ENCODE data around the gene SLC4A5. TPM values are rescaled to one million over a fixed set of nuclear protein-coding genes. Genes with fewer than 3 reads are reported as not detected.
A peak's percentile ranks its signal among the peaks of the same experiment; 100 is the strongest.

Gene SLC4A5
- polyA plus RNA-seq, 1 of the 3 experiments (the other 2 are of a cell fraction) = 0.25 TPM

DNA sequence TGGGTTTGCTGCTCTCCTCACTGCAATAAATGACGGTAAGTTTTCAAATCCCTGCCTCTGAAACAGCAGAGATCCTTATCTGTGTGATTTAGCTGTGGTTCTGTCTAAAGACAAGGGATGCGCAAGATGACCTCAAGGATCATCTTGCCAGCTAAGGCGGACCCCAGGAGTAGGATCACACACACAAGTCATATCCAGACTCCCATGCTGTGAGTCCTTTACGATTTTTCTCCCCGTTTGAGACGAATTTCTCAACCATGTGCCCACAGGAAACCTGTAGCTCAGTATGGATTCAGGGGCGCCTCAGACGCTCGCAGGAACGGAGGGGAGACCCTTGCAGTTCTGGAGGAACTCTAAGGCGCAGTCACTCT lies 48.0 kb upstream of the SLC4A5 start:
- POLR2A ChIA-PET = interaction anchor here (0.7 to 1.8 kb wide), 13 partner anchors 9 to 243 kb away, joined by 3 to 11 read pairs (median 5); partner anchors contain the start of genes C2orf81, CCDC142, DCTN1 and INO80B
- peak overlapping the region; percentile 86 for H2AFZ ChIP-seq (ENCODE audit: low read depth)
- TF ChIP-seq CHD2 (IDR thresholded peaks at IDR 0.05; ENCODE audit: low read length, partially characterized antibody) = no peak
- no peak for TF ChIP-seq NRF1 (IDR thresholded peaks at IDR 0.05; ENCODE audit: low read depth, low read length)
- TF ChIP-seq TEAD4 (IDR thresholded peaks at IDR 0.05; ENCODE audit: borderline replicate concordance, insufficient read depth) = no peak
- TF ChIP-seq, protein P1, sequence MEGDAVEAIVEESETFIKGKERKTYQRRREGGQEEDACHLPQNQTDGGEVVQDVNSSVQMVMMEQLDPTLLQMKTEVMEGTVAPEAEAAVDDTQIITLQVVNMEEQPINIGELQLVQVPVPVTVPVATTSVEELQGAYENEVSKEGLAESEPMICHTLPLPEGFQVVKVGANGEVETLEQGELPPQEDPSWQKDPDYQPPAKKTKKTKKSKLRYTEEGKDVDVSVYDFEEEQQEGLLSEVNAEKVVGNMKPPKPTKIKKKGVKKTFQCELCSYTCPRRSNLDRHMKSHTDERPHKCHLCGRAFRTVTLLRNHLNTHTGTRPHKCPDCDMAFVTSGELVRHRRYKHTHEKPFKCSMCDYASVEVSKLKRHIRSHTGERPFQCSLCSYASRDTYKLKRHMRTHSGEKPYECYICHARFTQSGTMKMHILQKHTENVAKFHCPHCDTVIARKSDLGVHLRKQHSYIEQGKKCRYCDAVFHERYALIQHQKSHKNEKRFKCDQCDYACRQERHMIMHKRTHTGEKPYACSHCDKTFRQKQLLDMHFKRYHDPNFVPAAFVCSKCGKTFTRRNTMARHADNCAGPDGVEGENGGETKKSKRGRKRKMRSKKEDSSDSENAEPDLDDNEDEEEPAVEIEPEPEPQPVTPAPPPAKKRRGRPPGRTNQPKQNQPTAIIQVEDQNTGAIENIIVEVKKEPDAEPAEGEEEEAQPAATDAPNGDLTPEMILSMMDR (IDR thresholded peaks at IDR 0.05) = no peak
- TF ChIP-seq RFX5 (IDR thresholded peaks at IDR 0.05; ENCODE audit: low read length) = no peak
- no peak for TF ChIP-seq GABPA (IDR thresholded peaks at IDR 0.05; ENCODE audit: low read depth)
- TF ChIP-seq GATA2 (CRISPR knock-in tag; IDR thresholded peaks at IDR 0.05) = peak; percentile 84
- peak; percentile 22; the same call in 1 of the 2 replicates for TF ChIP-seq MAX (IDR thresholded peaks at IDR 0.05; ENCODE audit: low read depth)
- no peak for TF ChIP-seq FOSL2 (IDR thresholded peaks at IDR 0.05; ENCODE audit: borderline replicate concordance, low read depth)
- no peak for TF ChIP-seq FOXJ3 (CRISPR knock-in tag; IDR thresholded peaks at IDR 0.05)
- no peak for TF ChIP-seq ZBTB33 (IDR thresholded peaks at IDR 0.05; ENCODE audit: borderline replicate concordance, low read depth)
- peak; percentile 77 for TF ChIP-seq MXI1 (IDR thresholded peaks at IDR 0.05; ENCODE audit: low read depth, low read length)
- no peak for TF ChIP-seq SMC3 (IDR thresholded peaks at IDR 0.05; ENCODE audit: low read depth, low read length)
- TF ChIP-seq, protein P2, sequence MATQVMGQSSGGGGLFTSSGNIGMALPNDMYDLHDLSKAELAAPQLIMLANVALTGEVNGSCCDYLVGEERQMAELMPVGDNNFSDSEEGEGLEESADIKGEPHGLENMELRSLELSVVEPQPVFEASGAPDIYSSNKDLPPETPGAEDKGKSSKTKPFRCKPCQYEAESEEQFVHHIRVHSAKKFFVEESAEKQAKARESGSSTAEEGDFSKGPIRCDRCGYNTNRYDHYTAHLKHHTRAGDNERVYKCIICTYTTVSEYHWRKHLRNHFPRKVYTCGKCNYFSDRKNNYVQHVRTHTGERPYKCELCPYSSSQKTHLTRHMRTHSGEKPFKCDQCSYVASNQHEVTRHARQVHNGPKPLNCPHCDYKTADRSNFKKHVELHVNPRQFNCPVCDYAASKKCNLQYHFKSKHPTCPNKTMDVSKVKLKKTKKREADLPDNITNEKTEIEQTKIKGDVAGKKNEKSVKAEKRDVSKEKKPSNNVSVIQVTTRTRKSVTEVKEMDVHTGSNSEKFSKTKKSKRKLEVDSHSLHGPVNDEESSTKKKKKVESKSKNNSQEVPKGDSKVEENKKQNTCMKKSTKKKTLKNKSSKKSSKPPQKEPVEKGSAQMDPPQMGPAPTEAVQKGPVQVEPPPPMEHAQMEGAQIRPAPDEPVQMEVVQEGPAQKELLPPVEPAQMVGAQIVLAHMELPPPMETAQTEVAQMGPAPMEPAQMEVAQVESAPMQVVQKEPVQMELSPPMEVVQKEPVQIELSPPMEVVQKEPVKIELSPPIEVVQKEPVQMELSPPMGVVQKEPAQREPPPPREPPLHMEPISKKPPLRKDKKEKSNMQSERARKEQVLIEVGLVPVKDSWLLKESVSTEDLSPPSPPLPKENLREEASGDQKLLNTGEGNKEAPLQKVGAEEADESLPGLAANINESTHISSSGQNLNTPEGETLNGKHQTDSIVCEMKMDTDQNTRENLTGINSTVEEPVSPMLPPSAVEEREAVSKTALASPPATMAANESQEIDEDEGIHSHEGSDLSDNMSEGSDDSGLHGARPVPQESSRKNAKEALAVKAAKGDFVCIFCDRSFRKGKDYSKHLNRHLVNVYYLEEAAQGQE (IDR thresholded peaks at IDR 0.05; ENCODE audit: low read depth, low read length) = no peak
- no peak for TF ChIP-seq POLR2AphosphoS5 (IDR thresholded peaks at IDR 0.05; ENCODE audit: low read depth, low read length)
- no peak for TF ChIP-seq TCF12 (IDR thresholded peaks at IDR 0.05)
- no peak for TF ChIP-seq FOXM1 (IDR thresholded peaks at IDR 0.05; ENCODE audit: low read depth)
- no peak for TF ChIP-seq ELF1 (IDR thresholded peaks at IDR 0.05)
- no peak for TF ChIP-seq EZH2phosphoT487 (IDR thresholded peaks at IDR 0.05; ENCODE audit: borderline replicate concordance, low read depth)
- TF ChIP-seq TAF1 (IDR thresholded peaks at IDR 0.05; ENCODE audit: borderline replicate concordance, low read depth, low read length) = no peak
- TF ChIP-seq MEF2A (IDR thresholded peaks at IDR 0.05; ENCODE audit: borderline replicate concordance, low read depth) = no peak
- TF ChIP-seq, protein P3, sequence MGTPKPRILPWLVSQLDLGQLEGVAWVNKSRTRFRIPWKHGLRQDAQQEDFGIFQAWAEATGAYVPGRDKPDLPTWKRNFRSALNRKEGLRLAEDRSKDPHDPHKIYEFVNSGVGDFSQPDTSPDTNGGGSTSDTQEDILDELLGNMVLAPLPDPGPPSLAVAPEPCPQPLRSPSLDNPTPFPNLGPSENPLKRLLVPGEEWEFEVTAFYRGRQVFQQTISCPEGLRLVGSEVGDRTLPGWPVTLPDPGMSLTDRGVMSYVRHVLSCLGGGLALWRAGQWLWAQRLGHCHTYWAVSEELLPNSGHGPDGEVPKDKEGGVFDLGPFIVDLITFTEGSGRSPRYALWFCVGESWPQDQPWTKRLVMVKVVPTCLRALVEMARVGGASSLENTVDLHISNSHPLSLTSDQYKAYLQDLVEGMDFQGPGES (IDR thresholded peaks at IDR 0.05; ENCODE audit: low read depth, low read length) = no peak
- TF ChIP-seq JUND (IDR thresholded peaks at IDR 0.05) = no peak
- no peak for TF ChIP-seq RXRA (IDR thresholded peaks at IDR 0.05; ENCODE audit: borderline replicate concordance, low read depth)
- no peak for TF ChIP-seq EP300 (IDR thresholded peaks at IDR 0.05; ENCODE audit: borderline replicate concordance in 1 of 2, low read depth in 1 of 2, low read length in 1 of 2)
- no peak for TF ChIP-seq RCOR1 (IDR thresholded peaks at IDR 0.05; ENCODE audit: low read length)

More for the DNA sequence above, 48.0 kb upstream of the SLC4A5 start:
- peak overlapping the region; percentile 86 for H3K9ac ChIP-seq
- H3K36me3 ChIP-seq (replicated peaks in 1 of 2; ENCODE audit: control insufficient read depth in 1 of 2, insufficient read depth in 2 of 2, low read length in 1 of 2) = peaks cover 0 to 3% of the 10 kb centered on the region in 2 experiments
- peak overlapping the region; percentile 64 to 80; a peak in 3 of 4 replicates for H3K27ac ChIP-seq (ENCODE audit: low read depth in 2 of 2, low read length in 1 of 2)
- peaks cover 9 to 20% of the 10 kb centered on the region in 2 experiments; a peak in 3 of 4 replicates for H3K4me1 ChIP-seq (ENCODE audit: control insufficient read depth in 1 of 2, insufficient read depth in 2 of 2, low read depth in 1 of 2, low read length in 1 of 2)
- H3K9me3 ChIP-seq = no peaks in the 10 kb centered on the region
- peak overlapping the region; percentile 91 for H3K4me2 ChIP-seq
- WGBS (ENCODE audit: low lambda C conversion rate) = 1% methylated on average over 11 of the region's 11 CpGs
- H3K9me2 ChIP-seq = no peaks in the 10 kb centered on the region
- no peaks in the 10 kb centered on the region for H3K27me3 ChIP-seq (ENCODE audit: insufficient read depth)
- DNase-seq = no peak
- peak overlapping the region; percentile 84 to 94 for H3K4me3 ChIP-seq (ENCODE audit: low read depth in 2 of 2, low read length in 1 of 2)
- no peaks in the 10 kb centered on the region for H3F3A ChIP-seq (replicated peaks; ENCODE audit: insufficient read depth)
- peaks cover 37% of the 10 kb centered on the region for H4K20me1 ChIP-seq (ENCODE audit: insufficient read depth)
- peaks cover 54% of the 10 kb centered on the region for H3K79me2 ChIP-seq (ENCODE audit: insufficient read depth)
- CTCF ChIA-PET = interaction anchor here (0.5 to 5.0 kb wide), 47 partner anchors 9 to 567 kb away, joined by 3 to 52 read pairs (median 5); partner anchors contain the start of genes C2orf81, DCTN1, INO80B and MTHFD2
